Body of pancreas (tissue), 4 donors: ENCODE measurements around the gene PAPPA2.
"Not testable (repeated sequence)": the region's sequence is repeated elsewhere in the genome, so short reads cannot be mapped to it uniquely, and the experiment has no call there.

Experiments
- POLR2A ChIP-seq, 3 donors: fragments of 450-650 bp; IDR thresholded peaks; one replicate each; pipeline ENCODE4 v1.6.1; 2016; ENCODE audit warnings: antibody characterized with exemption in 3 of 3, mild to moderate bottlenecking in 2 of 3
- TF ChIP-seq, protein P1 (sequence below), 7 experiments: fragments of 450-650 bp in 4 of 7; fragments of 200-600 bp in 3 of 7; sonication (generic) in 3 of 7; IDR thresholded peaks; one replicate each; pipeline ENCODE4 v1.5.1; 2016 to 2019; ENCODE audit warnings: antibody characterized with exemption in 7 of 7

DNA sequence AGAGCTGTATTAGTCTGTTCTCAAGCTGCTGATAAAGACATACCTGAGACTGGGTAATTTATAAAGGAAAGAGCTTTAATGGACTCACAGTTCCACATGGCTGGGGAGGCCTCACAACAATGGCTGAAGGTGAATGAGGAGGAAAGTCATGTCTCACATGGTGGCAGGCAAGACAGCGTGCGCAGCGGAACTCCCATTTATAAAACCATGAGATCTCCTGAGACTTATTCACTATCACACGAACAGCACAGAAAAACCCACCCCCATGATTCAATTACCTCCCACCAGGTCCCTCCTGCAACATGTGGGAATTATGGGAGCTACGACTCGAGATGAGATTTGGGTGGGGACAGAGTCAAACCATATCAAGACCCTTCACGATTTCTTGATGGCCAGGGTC is 98.8 kb downstream of the PAPPA2 start:
- not testable (repeated sequence) for TF ChIP-seq POLR2A (IDR thresholded peaks at IDR 0.05)
- TF ChIP-seq, protein P1, sequence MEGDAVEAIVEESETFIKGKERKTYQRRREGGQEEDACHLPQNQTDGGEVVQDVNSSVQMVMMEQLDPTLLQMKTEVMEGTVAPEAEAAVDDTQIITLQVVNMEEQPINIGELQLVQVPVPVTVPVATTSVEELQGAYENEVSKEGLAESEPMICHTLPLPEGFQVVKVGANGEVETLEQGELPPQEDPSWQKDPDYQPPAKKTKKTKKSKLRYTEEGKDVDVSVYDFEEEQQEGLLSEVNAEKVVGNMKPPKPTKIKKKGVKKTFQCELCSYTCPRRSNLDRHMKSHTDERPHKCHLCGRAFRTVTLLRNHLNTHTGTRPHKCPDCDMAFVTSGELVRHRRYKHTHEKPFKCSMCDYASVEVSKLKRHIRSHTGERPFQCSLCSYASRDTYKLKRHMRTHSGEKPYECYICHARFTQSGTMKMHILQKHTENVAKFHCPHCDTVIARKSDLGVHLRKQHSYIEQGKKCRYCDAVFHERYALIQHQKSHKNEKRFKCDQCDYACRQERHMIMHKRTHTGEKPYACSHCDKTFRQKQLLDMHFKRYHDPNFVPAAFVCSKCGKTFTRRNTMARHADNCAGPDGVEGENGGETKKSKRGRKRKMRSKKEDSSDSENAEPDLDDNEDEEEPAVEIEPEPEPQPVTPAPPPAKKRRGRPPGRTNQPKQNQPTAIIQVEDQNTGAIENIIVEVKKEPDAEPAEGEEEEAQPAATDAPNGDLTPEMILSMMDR (IDR thresholded peaks at IDR 0.05) = not testable (repeated sequence)
